SH-SY5Y (cell line): ENCODE measurements around the gene CTNNA3.

Source experiments
- GATA2 ChIP-seq: IDR thresholded peaks from 2 replicates; pipeline ENCODE4 v1.6.1; 2011; ENCODE audit warnings: mild to moderate bottlenecking, low read depth, low read length
- GATA3 ChIP-seq: IDR thresholded peaks from 2 replicates; pipeline ENCODE4 v1.6.1; 2011; ENCODE audit warnings: low read depth, mild to moderate bottlenecking, low read length, moderate library complexity

GRCh38 chr10:67541411-67541810 lies 154.6 kb downstream of the CTNNA3 start:
- TF ChIP-seq GATA3 (no peak), GATA2 (no peak)
